OCI-LY1 (cell line): Measurements from ENCODE around the gene PBOV1.

Experiments
- H2AFZ ChIP-seq: fragments of 200-600 bp; sonication (generic), shearing (Covaris generic); 2 replicates; pipeline ENCODE4 v1.6.0; 2014; ENCODE audit warnings: antibody characterized with exemption, mild to moderate bottlenecking, low read length
- H3F3A ChIP-seq: fragments of 200-600 bp; sonication (generic), shearing (Covaris generic); 2 replicates; pipeline ENCODE4 v1.6.0; 2014; ENCODE audit warnings: mild to moderate bottlenecking, antibody characterized with exemption, low read length, moderate library complexity; ENCODE audit not compliant: insufficient read depth
- H3K27ac ChIP-seq: fragments of 200-600 bp; sonication (generic); 2 replicates; pipeline ENCODE4 v1.5.1; 2014; ENCODE audit warnings: low read length, mixed run types, mild to moderate bottlenecking, low read depth; ENCODE audit not compliant: poor library complexity, severe bottlenecking
- H3K27me3 ChIP-seq: fragments of 200-600 bp; sonication (generic); 2 replicates; pipeline ENCODE4 v1.6.0; 2014; ENCODE audit warnings: antibody characterized with exemption, mild to moderate bottlenecking, low read length, moderate library complexity; ENCODE audit not compliant: insufficient read depth
- H3K36me3 ChIP-seq: fragments of 200-600 bp; sonication (generic); 2 replicates; pipeline ENCODE4 v1.6.1; 2014; ENCODE audit warnings: mild to moderate bottlenecking, antibody characterized with exemption, low read length, moderate library complexity, mixed read lengths; ENCODE audit not compliant: insufficient read depth
- H3K4me1 ChIP-seq: fragments of 200-600 bp; sonication (generic); 2 replicates; pipeline ENCODE4 v1.5.1; 2014; ENCODE audit warnings: mild to moderate bottlenecking, low read length, moderate library complexity; ENCODE audit not compliant: insufficient read depth, severe bottlenecking
- H3K4me2 ChIP-seq: fragments of 200-600 bp; sonication (generic), shearing (Covaris generic); 2 replicates; pipeline ENCODE4 v1.6.1; 2014; ENCODE audit warnings: low read length
- H3K4me3 ChIP-seq: fragments of 200-600 bp; sonication (generic); 2 replicates; pipeline ENCODE4 v1.5.1; 2014; ENCODE audit warnings: low read length, low read depth, mild to moderate bottlenecking, mixed read lengths; ENCODE audit not compliant: poor library complexity, severe bottlenecking
- H3K79me2 ChIP-seq: fragments of 200-600 bp; shearing (Covaris generic); 2 replicates; pipeline ENCODE4 v1.6.1; 2016; ENCODE audit warnings: mixed run types, low read length, mixed read lengths; ENCODE audit not compliant: insufficient read depth
- H3K9ac ChIP-seq: fragments of 200-600 bp; sonication (generic), shearing (Covaris generic); 2 replicates; pipeline ENCODE4 v1.6.1; 2014; ENCODE audit warnings: mild to moderate bottlenecking, low read length, mixed read lengths
- H3K9me2 ChIP-seq: fragments of 200-600 bp; sonication (generic), shearing (Covaris generic); 2 replicates; pipeline ENCODE4 v1.6.1; 2014; ENCODE audit warnings: low read depth, mild to moderate bottlenecking, low read length, mixed read lengths
- H3K9me3 ChIP-seq: fragments of 200-600 bp; shearing (Covaris generic); 2 replicates; pipeline ENCODE4 v1.6.1; 2014; ENCODE audit warnings: low read length, mixed read lengths
- H4K20me1 ChIP-seq: fragments of 200-600 bp; sonication (generic), shearing (Covaris generic); 2 replicates; pipeline ENCODE4 v1.6.0; 2016; ENCODE audit warnings: mild to moderate bottlenecking, low read length; ENCODE audit not compliant: insufficient read depth
- EZH2 ChIP-seq: fragments of 200-600 bp; sonication (generic), shearing (Covaris generic); IDR thresholded peaks from 2 replicates; pipeline ENCODE4 v1.8.0; 2017; ENCODE audit warnings: borderline replicate concordance, mixed run types, mild to moderate bottlenecking, antibody characterized with exemption, low read length, moderate library complexity, mixed read lengths
- TF ChIP-seq, protein P1 (sequence below): fragments of 200-600 bp; sonication (generic), shearing (Covaris generic); IDR thresholded peaks from 2 replicates; pipeline ENCODE4 v1.5.1; 2017; ENCODE audit warnings: mild to moderate bottlenecking, antibody characterized with exemption, low read length, moderate library complexity, mixed read lengths

The PBOV1 gene

DNA sequence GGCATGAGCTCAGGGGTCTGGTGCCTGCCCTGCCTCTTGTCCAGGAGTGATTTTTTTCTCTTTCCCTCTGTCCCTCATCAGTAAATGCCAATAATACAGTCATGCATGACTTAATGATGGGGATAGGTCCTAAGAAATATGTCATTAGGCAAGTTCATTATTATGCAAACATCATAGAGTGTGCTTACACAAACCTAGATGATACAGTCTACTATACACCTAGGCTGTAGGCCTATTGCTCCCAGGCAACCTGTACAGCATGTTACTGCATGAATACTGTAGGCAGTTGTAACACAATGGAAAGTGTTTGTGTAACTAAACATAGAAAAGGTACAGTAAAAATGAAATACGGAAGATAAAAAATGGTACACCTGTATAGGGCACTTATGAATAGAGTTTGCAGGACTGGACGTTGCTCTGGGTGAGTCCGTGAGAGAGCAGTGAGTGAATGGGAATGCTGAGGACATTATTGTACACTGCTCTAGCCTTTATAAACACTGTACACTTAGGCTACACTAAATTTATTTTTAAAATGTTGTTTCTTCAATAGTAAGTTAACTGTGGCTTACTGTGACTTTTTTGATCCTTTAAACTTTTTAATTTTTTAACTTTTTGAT lies 22.1 kb downstream of the PBOV1 start:
- Histone ChIP-seq H3K9ac (no peak overlapping the region), H3K36me3 (no peaks in the 10 kb centered on the region), H3K4me3 (no peak overlapping the region), H4K20me1 (no peaks in the 10 kb centered on the region), H3K9me2 (no peaks in the 10 kb centered on the region), H3K9me3 (no peaks in the 10 kb centered on the region), H3K4me2 (no peak overlapping the region), H2AFZ (no peak overlapping the region), H3K27me3 (no peaks in the 10 kb centered on the region), H3K27ac (no peak overlapping the region), H3F3A (no peaks in the 10 kb centered on the region), H3K79me2 (no peaks in the 10 kb centered on the region), H3K4me1 (no peaks in the 10 kb centered on the region)
- TF ChIP-seq, protein P1, sequence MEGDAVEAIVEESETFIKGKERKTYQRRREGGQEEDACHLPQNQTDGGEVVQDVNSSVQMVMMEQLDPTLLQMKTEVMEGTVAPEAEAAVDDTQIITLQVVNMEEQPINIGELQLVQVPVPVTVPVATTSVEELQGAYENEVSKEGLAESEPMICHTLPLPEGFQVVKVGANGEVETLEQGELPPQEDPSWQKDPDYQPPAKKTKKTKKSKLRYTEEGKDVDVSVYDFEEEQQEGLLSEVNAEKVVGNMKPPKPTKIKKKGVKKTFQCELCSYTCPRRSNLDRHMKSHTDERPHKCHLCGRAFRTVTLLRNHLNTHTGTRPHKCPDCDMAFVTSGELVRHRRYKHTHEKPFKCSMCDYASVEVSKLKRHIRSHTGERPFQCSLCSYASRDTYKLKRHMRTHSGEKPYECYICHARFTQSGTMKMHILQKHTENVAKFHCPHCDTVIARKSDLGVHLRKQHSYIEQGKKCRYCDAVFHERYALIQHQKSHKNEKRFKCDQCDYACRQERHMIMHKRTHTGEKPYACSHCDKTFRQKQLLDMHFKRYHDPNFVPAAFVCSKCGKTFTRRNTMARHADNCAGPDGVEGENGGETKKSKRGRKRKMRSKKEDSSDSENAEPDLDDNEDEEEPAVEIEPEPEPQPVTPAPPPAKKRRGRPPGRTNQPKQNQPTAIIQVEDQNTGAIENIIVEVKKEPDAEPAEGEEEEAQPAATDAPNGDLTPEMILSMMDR: no peak
- no peak for TF ChIP-seq EZH2

DNA sequence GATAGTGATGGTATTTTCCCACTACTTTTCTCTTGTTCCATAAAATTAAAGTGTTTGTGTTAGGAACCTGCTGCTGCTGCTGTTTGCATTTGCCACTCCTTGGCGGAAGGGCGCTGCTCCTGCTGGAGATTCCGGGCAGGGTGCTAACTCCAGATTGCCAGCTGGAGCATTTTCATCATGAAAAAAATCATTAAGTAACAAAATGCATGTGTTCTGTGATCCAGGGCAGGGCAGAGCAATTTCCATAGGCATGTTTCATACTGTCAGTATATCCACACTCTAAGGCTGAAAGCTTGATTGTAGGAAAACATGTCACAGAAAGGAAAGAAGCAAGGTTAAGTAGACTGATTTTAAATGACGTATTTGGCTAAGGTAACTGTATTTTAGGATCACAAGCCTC lies 24.0 kb downstream of the PBOV1 start:
- H3F3A ChIP-seq: no peaks in the 10 kb centered on the region
- no peak for TF ChIP-seq EZH2
- TF ChIP-seq, protein P1: no peak
- no peaks in the 10 kb centered on the region for H3K9me3 ChIP-seq
- H3K36me3 ChIP-seq: no peaks in the 10 kb centered on the region
- no peaks in the 10 kb centered on the region for H3K4me1 ChIP-seq
- H3K79me2 ChIP-seq: no peaks in the 10 kb centered on the region
- no peak overlapping the region for H2AFZ ChIP-seq
- no peaks in the 10 kb centered on the region for H3K9me2 ChIP-seq
- H4K20me1 ChIP-seq: no peaks in the 10 kb centered on the region
- H3K4me3 ChIP-seq: no peak overlapping the region
- no peak overlapping the region for H3K9ac ChIP-seq
- no peak overlapping the region for H3K4me2 ChIP-seq
- no peaks in the 10 kb centered on the region for H3K27me3 ChIP-seq
- H3K27ac ChIP-seq: no peak overlapping the region

DNA sequence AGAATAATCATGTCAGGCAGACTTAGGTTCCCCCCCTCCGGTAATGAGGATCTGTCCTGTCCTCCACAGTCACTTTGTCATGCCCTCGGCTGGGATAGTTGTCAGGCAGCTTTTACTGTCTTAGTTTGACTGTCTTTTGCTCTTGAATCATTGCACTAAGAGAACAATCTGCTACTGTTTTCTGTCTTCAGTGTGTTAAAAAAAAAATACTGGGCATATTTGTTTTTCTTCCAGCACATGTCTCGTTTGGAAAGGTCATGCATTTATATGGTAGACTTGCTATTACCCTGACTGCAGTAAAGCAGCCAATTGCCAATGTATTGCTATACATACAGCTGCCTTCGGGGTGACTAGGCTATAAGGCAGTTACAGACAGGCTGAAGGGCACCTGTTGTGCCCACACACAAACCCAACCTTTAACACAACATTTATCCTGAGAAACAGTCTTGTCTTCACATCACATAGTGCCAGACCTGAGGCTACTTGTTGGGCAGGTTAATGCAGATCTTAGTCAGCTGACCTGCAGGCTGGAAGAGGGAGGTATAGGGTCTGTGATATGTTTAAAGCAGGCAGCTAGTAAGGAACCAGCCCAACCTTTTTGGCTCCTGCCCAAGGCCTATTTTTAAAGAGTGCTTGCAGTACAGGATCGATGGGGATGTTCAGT lies 29.9 kb downstream of the PBOV1 start:
- H3K36me3 ChIP-seq: no peaks in the 10 kb centered on the region
- H4K20me1 ChIP-seq: no peaks in the 10 kb centered on the region
- H3K9me3 ChIP-seq: no peaks in the 10 kb centered on the region
- H3K4me2 ChIP-seq: no peak overlapping the region
- no peaks in the 10 kb centered on the region for H3K79me2 ChIP-seq
- H3K4me1 ChIP-seq: no peaks in the 10 kb centered on the region
- no peak overlapping the region for H3K9ac ChIP-seq
- TF ChIP-seq, protein P1: no peak
- no peak for TF ChIP-seq EZH2
- H3K27ac ChIP-seq: no peak overlapping the region
- no peak overlapping the region for H3K4me3 ChIP-seq
- H3K9me2 ChIP-seq: no peaks in the 10 kb centered on the region
- no peaks in the 10 kb centered on the region for H3K27me3 ChIP-seq
- no peaks in the 10 kb centered on the region for H3F3A ChIP-seq
- H2AFZ ChIP-seq: no peak overlapping the region
